Measurements from ENCODE around the gene INHBE. TPM values are rescaled to one million over a fixed set of nuclear protein-coding genes. Genes with fewer than 3 reads are reported as not detected.

INHBE gene
- total RNA-seq, 2 donors from 2014 or later, result not detected

DNA sequence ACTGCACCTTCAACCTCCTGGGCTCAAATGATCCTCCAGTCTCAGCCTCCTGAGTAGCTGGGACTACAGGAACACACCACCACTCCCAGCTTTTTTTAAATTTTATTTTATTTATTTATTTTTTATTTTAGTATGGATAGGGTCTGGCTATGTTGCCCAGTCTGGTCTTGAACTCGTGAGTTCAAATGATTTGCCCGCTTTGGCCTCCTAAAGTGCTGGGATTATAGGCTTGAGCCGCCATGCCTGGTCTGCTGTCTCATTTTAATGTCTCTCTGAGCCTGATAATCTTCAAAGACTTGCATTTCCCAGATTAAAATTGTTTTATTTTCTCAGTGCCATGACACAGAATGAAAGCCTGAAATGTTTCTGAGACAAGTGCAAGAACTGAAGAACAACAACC is 21.7 kb upstream of the INHBE start:
- DNase-seq (no peak), ATAC-seq (no peak)
- Histone ChIP-seq H3K9me3 (no peaks in the 10 kb centered on the region), H3K27me3 (no peaks in the 10 kb centered on the region), H3K4me1 (peaks cover 24% of the 10 kb centered on the region), H3K27ac (no peak overlapping the region), H3K36me3 (replicated peaks in 1 of 2; ENCODE audit: insufficient read depth in 1 of 2, low read depth in 2 of 2) (no peaks in the 10 kb centered on the region), H3K4me3 (no peak overlapping the region)
- TF ChIP-seq POLR2A (IDR thresholded peaks at IDR 0.05), result no peak
- TF ChIP-seq, protein P1, sequence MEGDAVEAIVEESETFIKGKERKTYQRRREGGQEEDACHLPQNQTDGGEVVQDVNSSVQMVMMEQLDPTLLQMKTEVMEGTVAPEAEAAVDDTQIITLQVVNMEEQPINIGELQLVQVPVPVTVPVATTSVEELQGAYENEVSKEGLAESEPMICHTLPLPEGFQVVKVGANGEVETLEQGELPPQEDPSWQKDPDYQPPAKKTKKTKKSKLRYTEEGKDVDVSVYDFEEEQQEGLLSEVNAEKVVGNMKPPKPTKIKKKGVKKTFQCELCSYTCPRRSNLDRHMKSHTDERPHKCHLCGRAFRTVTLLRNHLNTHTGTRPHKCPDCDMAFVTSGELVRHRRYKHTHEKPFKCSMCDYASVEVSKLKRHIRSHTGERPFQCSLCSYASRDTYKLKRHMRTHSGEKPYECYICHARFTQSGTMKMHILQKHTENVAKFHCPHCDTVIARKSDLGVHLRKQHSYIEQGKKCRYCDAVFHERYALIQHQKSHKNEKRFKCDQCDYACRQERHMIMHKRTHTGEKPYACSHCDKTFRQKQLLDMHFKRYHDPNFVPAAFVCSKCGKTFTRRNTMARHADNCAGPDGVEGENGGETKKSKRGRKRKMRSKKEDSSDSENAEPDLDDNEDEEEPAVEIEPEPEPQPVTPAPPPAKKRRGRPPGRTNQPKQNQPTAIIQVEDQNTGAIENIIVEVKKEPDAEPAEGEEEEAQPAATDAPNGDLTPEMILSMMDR (IDR thresholded peaks at IDR 0.05), result no peak
- WGBS, 2 donors, result 62 to 88% methylated on average over 3 of the region's 3 CpGs
- intact Hi-C loops (cut with DNase I), result no loop called here

DNA sequence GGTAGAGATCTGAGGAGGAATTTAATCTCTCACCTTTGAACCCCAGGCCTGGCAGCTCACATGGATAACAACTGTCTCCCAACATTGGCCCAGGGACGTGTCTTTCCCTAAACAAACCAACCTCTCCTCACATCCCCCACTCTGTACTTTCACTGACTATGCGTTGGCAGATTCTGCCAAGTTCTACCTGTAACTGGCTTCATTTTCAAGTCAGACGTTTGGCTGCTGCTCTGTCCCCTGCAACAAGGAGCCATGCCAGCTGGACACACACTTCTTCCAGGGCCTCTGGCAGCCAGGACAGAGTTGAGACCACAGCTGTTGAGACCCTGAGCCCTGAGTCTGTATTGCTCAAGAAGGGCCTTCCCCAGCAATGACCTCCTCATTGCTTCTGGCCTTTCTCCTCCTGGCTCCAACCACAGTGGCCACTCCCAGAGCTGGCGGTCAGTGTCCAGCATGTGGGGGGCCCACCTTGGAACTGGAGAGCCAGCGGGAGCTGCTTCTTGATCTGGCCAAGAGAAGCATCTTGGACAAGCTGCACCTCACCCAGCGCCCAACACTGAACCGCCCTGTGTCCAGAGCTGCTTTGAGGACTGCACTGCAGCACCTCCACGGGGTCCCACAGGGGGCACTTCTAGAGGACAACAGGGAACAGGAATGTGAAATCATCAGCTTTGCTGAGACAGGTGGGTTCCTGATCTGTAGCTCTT is 20.4 kb upstream of the INHBE start, which contains the start of gene INHBC:
Gene INHBC, plus strand, starts transcription at position 268 of the 707 bp plus-strand sequence. Its CDS starts 103 bp downstream, at position 371.
- Histone ChIP-seq H3K27ac (no peak within 1 kb of the TSS), H3K4me1 (peaks cover 15% of the 10 kb centered on the region), H3K4me3 (no peak within 1 kb of the TSS), H3K9me3 (no peaks in the 10 kb centered on the region), H3K27me3 (no peaks in the 10 kb centered on the region), H3K36me3 (replicated peaks in 1 of 2; ENCODE audit: insufficient read depth in 1 of 2, low read depth in 2 of 2) (no peaks in the 10 kb centered on the region)
- intact Hi-C loops (cut with DNase I), result no loop called here
- no peak for ATAC-seq
- TF ChIP-seq, protein P1 (IDR thresholded peaks at IDR 0.05), result no peak
- TF ChIP-seq POLR2A (IDR thresholded peaks at IDR 0.05), result no peak
- peak in 2 of 4 donors; percentile 12 to 44 for DNase-seq
- WGBS, 2 donors, result 53 to 70% methylated on average over 4 to 7 of the region's 8 CpGs

DNA sequence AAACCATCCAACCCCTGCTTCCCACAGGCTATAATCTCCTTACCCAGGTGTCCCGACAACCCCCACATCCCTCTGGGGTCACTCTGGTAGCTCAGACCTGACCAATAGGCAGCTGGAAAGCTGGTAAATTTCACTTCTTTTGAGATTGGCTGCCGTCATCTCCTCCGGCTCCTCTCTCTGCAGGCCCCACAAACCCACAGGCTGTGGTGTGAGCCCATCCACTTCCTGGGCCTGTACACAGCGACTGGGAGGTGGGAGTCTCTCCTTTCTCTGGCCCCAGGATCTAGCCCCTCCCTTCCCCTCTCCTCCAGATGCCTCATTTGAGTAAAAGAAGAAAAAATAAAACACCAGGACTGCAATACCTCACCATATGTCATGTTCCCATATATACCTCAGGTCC is 19.8 kb upstream of the INHBE start:
- intact Hi-C loops (cut with DNase I), result no loop called here

DNA sequence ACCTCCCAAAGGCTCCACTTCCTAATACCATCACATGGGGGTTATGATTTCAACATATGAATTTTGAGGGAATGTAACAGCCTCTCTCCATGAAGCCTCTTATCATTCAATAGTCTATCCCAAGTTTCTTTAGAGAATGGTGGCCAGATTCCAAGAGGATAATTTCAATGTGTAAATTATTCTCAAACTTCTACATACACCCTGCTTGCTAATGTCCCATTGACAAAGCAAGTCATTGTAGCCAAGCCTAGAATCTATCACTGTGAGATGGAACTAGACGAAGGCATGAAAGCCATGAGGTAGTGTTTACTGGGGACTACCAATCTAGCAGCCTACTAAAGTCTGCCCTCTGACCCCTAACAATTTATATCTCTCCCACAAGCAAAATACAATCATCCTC is 16.7 kb upstream of the INHBE start:
- 58 to 60% methylated on average over 1 of the region's 1 CpG for WGBS, 2 donors
- ATAC-seq, result no peak

More for the DNA sequence above, 19.8 kb upstream of the INHBE start:
- WGBS, 2 donors, result 58 to 82% methylated on average over 3 to 4 of the region's 4 CpGs
- DNase-seq, result no peak
- Histone ChIP-seq H3K27me3 (no peaks in the 10 kb centered on the region), H3K27ac (no peak overlapping the region), H3K4me1 (peaks cover 15% of the 10 kb centered on the region), H3K9me3 (no peaks in the 10 kb centered on the region), H3K36me3 (replicated peaks in 1 of 2; ENCODE audit: insufficient read depth in 1 of 2, low read depth in 2 of 2) (no peaks in the 10 kb centered on the region), H3K4me3 (no peak overlapping the region)
- TF ChIP-seq POLR2A (IDR thresholded peaks at IDR 0.05), result no peak
- TF ChIP-seq, protein P1 (IDR thresholded peaks at IDR 0.05), result no peak
- no peak for ATAC-seq

More for the DNA sequence above, 16.7 kb upstream of the INHBE start:
- Histone ChIP-seq H3K27ac (no peak overlapping the region), H3K4me1 (peaks cover 5% of the 10 kb centered on the region), H3K36me3 (replicated peaks in 1 of 2; ENCODE audit: insufficient read depth in 1 of 2, low read depth in 2 of 2) (no peaks in the 10 kb centered on the region), H3K4me3 (no peak overlapping the region), H3K9me3 (no peaks in the 10 kb centered on the region), H3K27me3 (no peaks in the 10 kb centered on the region)
- intact Hi-C loops (cut with DNase I), result no loop called here
- TF ChIP-seq, protein P1 (IDR thresholded peaks at IDR 0.05), result no peak
- no peak for TF ChIP-seq POLR2A (IDR thresholded peaks at IDR 0.05)
- DNase-seq, result no peak

Measured in body of pancreas (tissue), 4 donors.